HCT116 (cell line): ENCODE results near the gene KLHL17. TPM values are rescaled to one million over a fixed set of nuclear protein-coding genes. Genes with fewer than 3 reads are reported as not detected.

Source experiments
- ATAC-seq: fragments of 200-7000 bp; cut with Tn5 transposase; 2 replicates; pipeline ENCODE4 v1.9.1; 2020; ENCODE audit warnings: mild to moderate bottlenecking, moderate library complexity
- BruUV-seq: library from RNA; stranded (reverse); fragments of 400-500 nt; replicated peaks from 2 replicates; lab custom pipeline; 2021; lab: Mats Ljungman, UMichigan
- CTCF ChIA-PET: fragments of 300-600 bp; sonication (Branson Sonifier 250); formaldehyde crosslinking; loops from one replicate; lab custom pipeline; 2021; ENCODE audit warnings: antibody characterized with exemption; lab: Charles Lee
- POLR2A ChIA-PET: fragments of 300-600, 350-600 bp; sonication (Branson Sonifier 250); formaldehyde crosslinking; loops from one replicate; lab custom pipeline; 2021; ENCODE audit warnings: antibody characterized with exemption; lab: Charles Lee
- RAD21 ChIA-PET, 2 experiments: fragments of 300-600 bp; sonication (Branson Sonifier 250); formaldehyde crosslinking; loops; one replicate each; lab custom pipeline; 2023; ENCODE audit warnings: low total read pairs in 2 of 2; ENCODE audit not compliant: uncharacterized antibody in 2 of 2, unreplicated experiment in 2 of 2, low non-redundant PET in 1 of 2; lab: Charles Lee
- DNase-seq: peaks from one replicate; pipeline ENCODE4 v3.0.0-alpha.2; 2010; ENCODE audit warnings: low read depth, low spot score
- H2AFZ ChIP-seq: fragments of 200-600 bp; shearing (Covaris generic), sonication (generic); 2 replicates; pipeline ENCODE4 v1.6.1; 2017; ENCODE audit warnings: low read depth, mixed run types, mixed read lengths, antibody characterized with exemption, low read length; ENCODE audit not compliant: poor library complexity, severe bottlenecking
- H3K27ac ChIP-seq: 2 replicates; pipeline ENCODE4 v1.5.1; 2012; ENCODE audit warnings: low read depth, low read length
- H3K27me3 ChIP-seq: fragments of 200-600 bp; sonication (generic); 2 replicates; pipeline ENCODE4 v1.6.1; 2016; ENCODE audit warnings: mixed run types, low read length, mixed read lengths; ENCODE audit not compliant: insufficient read depth
- H3K36me3 ChIP-seq, 2 experiments: fragments of 200-500 bp in 1 of 2; fragments of 200-600 bp in 1 of 2; sonication (Bioruptor generic) in 1 of 2; sonication (generic) in 1 of 2; 2 replicates each; pipeline versions ENCODE4 v1.5.1 to v1.6.1; 2014 to 2016; ENCODE audit warnings: low read length in 2 of 2, inconsistent platforms in 1 of 2, mixed read lengths in 1 of 2, mixed run types in 1 of 2; ENCODE audit not compliant: insufficient read depth in 2 of 2, control insufficient read depth in 1 of 2
- H3K4me1 ChIP-seq, 2 experiments: fragments of 200-600 bp in 1 of 2; sonication (generic) in 1 of 2; 2 replicates each; pipeline versions ENCODE4 v1.5.1 to v1.6.1; 2012 to 2017; ENCODE audit warnings: low read length in 2 of 2, inconsistent platforms in 1 of 2, mild to moderate bottlenecking in 1 of 2, mixed read lengths in 1 of 2, mixed run types in 1 of 2, moderate library complexity in 1 of 2; ENCODE audit not compliant: insufficient read depth in 2 of 2, control insufficient read depth in 1 of 2
- H3K4me2 ChIP-seq: fragments of 200-600 bp; sonication (generic); 2 replicates; pipeline ENCODE4 v1.6.1; 2017; ENCODE audit warnings: mixed run types, low read length, mixed read lengths
- H3K4me3 ChIP-seq, 2 experiments: fragments of 200-600 bp in 1 of 2; sonication (generic) in 1 of 2; replicated peaks in 1 of 2; 2 replicates each; pipeline ENCODE4 v1.5.1; 2011 to 2016; ENCODE audit warnings: low read length in 2 of 2, control low read depth in 1 of 2, low read depth in 1 of 2, mild to moderate bottlenecking in 1 of 2, mixed read lengths in 1 of 2, mixed run types in 1 of 2
- H3K79me2 ChIP-seq: fragments of 200-600 bp; sonication (generic); 2 replicates; pipeline ENCODE4 v1.6.1; 2017; ENCODE audit warnings: mild to moderate bottlenecking, mixed run types, low read length, moderate library complexity, mixed read lengths; ENCODE audit not compliant: insufficient read depth
- H3K9ac ChIP-seq: fragments of 200-600 bp; sonication (generic); 2 replicates; pipeline ENCODE4 v1.6.1; 2016; ENCODE audit warnings: low read length, mixed read lengths
- H3K9me2 ChIP-seq: fragments of 200-600 bp; sonication (generic), shearing (Covaris generic); 2 replicates; pipeline ENCODE4 v1.6.1; 2017; ENCODE audit warnings: mixed run types, mild to moderate bottlenecking, moderate library complexity; ENCODE audit not compliant: insufficient read depth
- H3K9me3 ChIP-seq, 2 experiments: fragments of 200-500 bp in 1 of 2; fragments of 200-600 bp in 1 of 2; sonication (Bioruptor generic) in 1 of 2; sonication (generic) in 1 of 2; 2 replicates each; pipeline ENCODE4 v1.6.1; 2014 to 2017; ENCODE audit warnings: low read length in 2 of 2, mixed read lengths in 2 of 2, inconsistent platforms in 1 of 2, low read depth in 1 of 2, mild to moderate bottlenecking in 1 of 2, mixed run types in 1 of 2, moderate library complexity in 1 of 2; ENCODE audit not compliant: control insufficient read depth in 1 of 2, insufficient read depth in 1 of 2
- H4K20me1 ChIP-seq: fragments of 200-600 bp; sonication (generic), shearing (Covaris generic); 2 replicates; pipeline ENCODE4 v1.6.1; 2017; ENCODE audit warnings: mixed run types, mild to moderate bottlenecking, moderate library complexity; ENCODE audit not compliant: insufficient read depth
- CEBPB ChIP-seq: IDR thresholded peaks from 2 replicates; pipeline ENCODE4 v1.6.1; 2012; ENCODE audit warnings: low read depth
- ELF1 ChIP-seq: IDR thresholded peaks from 2 replicates; pipeline ENCODE4 v1.6.1; 2012; ENCODE audit warnings: low read depth, borderline replicate concordance
- EZH2 ChIP-seq: fragments of 200-600 bp; sonication (generic); IDR thresholded peaks from 2 replicates; pipeline ENCODE4 v1.6.1; 2017; ENCODE audit warnings: antibody characterized with exemption, mixed run types
- EZH2phosphoT487 ChIP-seq: fragments of 200-600 bp; IDR thresholded peaks from 2 replicates; pipeline ENCODE4 v1.6.1; 2018; ENCODE audit warnings: antibody characterized with exemption, borderline replicate concordance
- JUND ChIP-seq: IDR thresholded peaks from 2 replicates; pipeline ENCODE4 v1.6.1; 2012
- POLR2A ChIP-seq: IDR thresholded peaks from 2 replicates; pipeline ENCODE4 v1.7.0; 2011; ENCODE audit warnings: borderline replicate concordance; ENCODE audit not compliant: insufficient read depth, insufficient read length; ENCODE audit errors: extremely low read depth
- SP1 ChIP-seq: IDR thresholded peaks from 2 replicates; pipeline ENCODE4 v1.6.1; 2012; ENCODE audit warnings: low read depth
- TCF7L2 ChIP-seq: IDR thresholded peaks from 2 replicates; pipeline ENCODE4 v1.7.0; 2011; ENCODE audit warnings: borderline replicate concordance, inconsistent platforms; ENCODE audit not compliant: insufficient read depth, insufficient read length; ENCODE audit errors: extremely low read depth
- YY1 ChIP-seq: IDR thresholded peaks from 2 replicates; pipeline ENCODE4 v1.6.1; 2011; ENCODE audit warnings: low read length, low read depth, moderate library complexity, mild to moderate bottlenecking; ENCODE audit not compliant: insufficient replicate concordance; ENCODE audit errors: extremely low read depth
- ZNF274 ChIP-seq: fragments of 200-500 bp; sonication (Bioruptor generic); IDR thresholded peaks from 2 replicates; pipeline ENCODE4 v1.6.1; 2014; ENCODE audit warnings: mild to moderate bottlenecking, low read depth, low read length, inconsistent platforms
- intact Hi-C: fragments of 100-400 bp; cut with micrococcal nuclease; formaldehyde crosslinking; loops from 2 replicates; pipeline ENCODE4 v1.10.0; 2022
- total RNA-seq: library from RNA; stranded (reverse); gene quantifications from one replicate; pipeline ENCODE4 v1.2.1, GENCODE V29; 2021; ENCODE audit not compliant: unreplicated experiment
- TF ChIP-seq, protein P1 (sequence below), 3 experiments: fragments of 200-600 bp in 1 of 3; sonication (generic) in 1 of 3; IDR thresholded peaks in 2 of 3; conservative IDR thresholded peaks in 1 of 3; 2 replicates each; pipeline ENCODE4 v1.5.1; 2012 to 2017; ENCODE audit warnings: low read depth in 2 of 3, low read length in 2 of 3, antibody characterized with exemption in 1 of 3, borderline replicate concordance in 1 of 3, control low read depth in 1 of 3, mild to moderate bottlenecking in 1 of 3, mixed read lengths in 1 of 3, mixed run types in 1 of 3, moderate library complexity in 1 of 3; ENCODE audit not compliant: insufficient read depth in 1 of 3
- TF ChIP-seq, protein P2 (sequence below): IDR thresholded peaks from 2 replicates; pipeline ENCODE4 v1.6.1; 2012
- TF ChIP-seq, protein P3 (sequence below): IDR thresholded peaks from 2 replicates; pipeline ENCODE4 v1.6.1; 2012; ENCODE audit warnings: low read depth

Gene KLHL17
- total RNA-seq, 1 experiment from 2014 or later, result 100.0 TPM

DNA sequence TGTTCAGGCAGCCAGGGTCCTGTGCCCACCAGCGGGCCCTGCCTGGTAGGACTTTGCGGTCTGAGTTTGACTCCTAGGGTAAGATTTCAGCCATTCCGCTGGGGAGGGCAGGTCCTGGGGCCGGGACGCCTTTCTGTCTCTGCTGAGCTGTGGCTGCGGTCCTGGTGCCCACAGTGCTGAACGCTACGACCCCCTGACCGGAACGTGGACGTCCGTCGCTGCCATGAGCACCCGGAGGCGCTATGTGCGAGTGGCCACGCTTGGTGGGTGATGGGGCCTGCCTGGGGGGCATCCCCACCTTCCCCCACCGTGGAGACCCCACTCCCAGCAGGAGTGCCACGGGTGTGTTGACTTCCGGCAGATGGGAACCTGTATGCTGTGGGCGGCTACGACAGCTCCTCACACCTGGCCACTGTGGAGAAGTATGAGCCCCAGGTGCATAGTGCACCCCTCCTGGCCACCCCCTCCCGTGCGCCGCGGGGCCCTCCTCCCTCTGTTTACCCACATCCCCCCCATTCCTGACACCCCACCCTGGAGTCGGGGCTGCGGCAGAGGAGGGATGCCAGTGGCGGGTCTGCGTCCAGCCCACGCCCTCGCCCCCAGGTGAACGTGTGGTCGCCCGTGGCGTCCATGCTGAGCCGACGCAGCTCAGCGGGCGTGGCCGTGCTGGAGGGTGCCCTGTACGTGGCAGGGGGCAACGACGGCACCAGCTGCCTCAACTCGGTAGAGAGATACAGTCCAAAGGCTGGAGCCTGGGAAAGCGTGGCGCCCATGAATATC lies 3.6 kb downstream of the KLHL17 start (continued):
- TF ChIP-seq, protein P1, sequence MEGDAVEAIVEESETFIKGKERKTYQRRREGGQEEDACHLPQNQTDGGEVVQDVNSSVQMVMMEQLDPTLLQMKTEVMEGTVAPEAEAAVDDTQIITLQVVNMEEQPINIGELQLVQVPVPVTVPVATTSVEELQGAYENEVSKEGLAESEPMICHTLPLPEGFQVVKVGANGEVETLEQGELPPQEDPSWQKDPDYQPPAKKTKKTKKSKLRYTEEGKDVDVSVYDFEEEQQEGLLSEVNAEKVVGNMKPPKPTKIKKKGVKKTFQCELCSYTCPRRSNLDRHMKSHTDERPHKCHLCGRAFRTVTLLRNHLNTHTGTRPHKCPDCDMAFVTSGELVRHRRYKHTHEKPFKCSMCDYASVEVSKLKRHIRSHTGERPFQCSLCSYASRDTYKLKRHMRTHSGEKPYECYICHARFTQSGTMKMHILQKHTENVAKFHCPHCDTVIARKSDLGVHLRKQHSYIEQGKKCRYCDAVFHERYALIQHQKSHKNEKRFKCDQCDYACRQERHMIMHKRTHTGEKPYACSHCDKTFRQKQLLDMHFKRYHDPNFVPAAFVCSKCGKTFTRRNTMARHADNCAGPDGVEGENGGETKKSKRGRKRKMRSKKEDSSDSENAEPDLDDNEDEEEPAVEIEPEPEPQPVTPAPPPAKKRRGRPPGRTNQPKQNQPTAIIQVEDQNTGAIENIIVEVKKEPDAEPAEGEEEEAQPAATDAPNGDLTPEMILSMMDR (IDR thresholded peaks at IDR 0.05 in 2 of 3, conservative IDR thresholded peaks at IDR 0.05 in 1 of 3; ENCODE audit: borderline replicate concordance in 1 of 3, insufficient read depth in 1 of 3, low read depth in 2 of 3, low read length in 2 of 3), result no peak
- TF ChIP-seq CEBPB, result no peak
- no peak for TF ChIP-seq TCF7L2
- TF ChIP-seq, protein P2, sequence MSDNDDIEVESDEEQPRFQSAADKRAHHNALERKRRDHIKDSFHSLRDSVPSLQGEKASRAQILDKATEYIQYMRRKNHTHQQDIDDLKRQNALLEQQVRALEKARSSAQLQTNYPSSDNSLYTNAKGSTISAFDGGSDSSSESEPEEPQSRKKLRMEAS, result no peak
- no peak for TF ChIP-seq SP1
- no peak for TF ChIP-seq POLR2A

DNA sequence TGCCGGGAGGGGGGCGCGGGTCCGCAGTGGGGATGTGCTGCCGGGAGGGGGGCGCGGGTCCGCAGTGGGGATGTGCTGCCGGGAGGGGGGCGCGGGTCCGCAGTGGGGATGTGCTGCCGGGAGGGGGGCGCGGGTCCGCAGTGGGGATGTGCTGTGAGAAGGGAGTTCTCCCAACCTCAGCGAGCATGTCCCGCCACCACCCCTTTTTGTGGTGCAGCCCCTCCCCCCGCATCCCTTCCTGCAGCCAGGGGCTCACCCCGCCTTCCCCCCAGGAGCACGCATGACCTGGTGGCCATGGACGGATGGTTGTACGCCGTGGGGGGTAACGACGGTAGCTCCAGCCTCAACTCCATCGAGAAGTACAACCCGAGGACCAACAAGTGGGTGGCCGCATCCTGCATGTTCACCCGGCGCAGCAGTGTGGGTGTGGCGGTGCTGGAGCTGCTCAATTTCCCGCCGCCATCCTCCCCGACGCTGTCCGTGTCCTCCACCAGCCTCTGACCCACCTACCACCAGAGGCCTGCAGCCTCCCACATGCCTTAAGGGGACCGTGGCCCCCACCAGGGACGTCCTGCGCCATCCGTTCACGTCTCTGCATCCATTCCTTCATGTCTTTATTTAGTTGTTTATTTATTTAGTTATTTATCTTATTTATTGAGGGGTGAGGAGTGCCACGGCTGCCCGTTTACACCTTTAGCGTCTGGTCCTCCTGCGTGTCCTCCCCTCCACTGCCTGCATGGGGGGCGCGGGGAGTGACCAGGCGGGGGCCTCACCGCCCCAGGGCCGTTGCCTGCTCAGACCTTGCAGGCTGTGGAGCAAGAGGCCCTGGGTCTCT lies 4.5 kb downstream of the KLHL17 start:
- H3K4me1 ChIP-seq, result peaks cover 21 to 41% of the 10 kb centered on the region in 2 experiments
- no peaks in the 10 kb centered on the region for H3K27me3 ChIP-seq
- H3K9ac ChIP-seq, result peak overlapping the region; percentile 94
- peak overlapping the region in 1 of 2 experiments; percentile 74; a peak in 1 of 4 replicates for H3K4me3 ChIP-seq
- ChIA-PET POLR2A (no interaction called here), CTCF (no interaction called here), RAD21 (no interaction called here)
- DNase-seq (no peak), ATAC-seq (no peak)
- H3K79me2 ChIP-seq, result peaks cover 24% of the 10 kb centered on the region; the same call in 1 of the 2 replicates
- intact Hi-C loops, result loop anchor here (5.0 kb wide), 1 partner anchor 63 kb away; no protein-coding TSS in a partner anchor
- no peak overlapping the region for H2AFZ ChIP-seq
- H3K4me2 ChIP-seq, result peak overlapping the region; percentile 93
- no TSS peak for BruUV-seq
- H3K9me3 ChIP-seq, result no peaks in the 10 kb centered on the region; a peak in 1 of 4 replicates
- no peaks in the 10 kb centered on the region for H3K9me2 ChIP-seq
- H3K36me3 ChIP-seq, result peaks cover 11 to 19% of the 10 kb centered on the region in 2 experiments; a peak in 3 of 4 replicates
- H3K27ac ChIP-seq, result peak overlapping the region; percentile 100
- no peaks in the 10 kb centered on the region for H4K20me1 ChIP-seq
- TF ChIP-seq TCF7L2 (no peak), YY1 (no peak), EZH2phosphoT487 (no peak), JUND (no peak), ZNF274 (no peak), ELF1 (no peak), EZH2 (no peak)
- TF ChIP-seq, protein P3, sequence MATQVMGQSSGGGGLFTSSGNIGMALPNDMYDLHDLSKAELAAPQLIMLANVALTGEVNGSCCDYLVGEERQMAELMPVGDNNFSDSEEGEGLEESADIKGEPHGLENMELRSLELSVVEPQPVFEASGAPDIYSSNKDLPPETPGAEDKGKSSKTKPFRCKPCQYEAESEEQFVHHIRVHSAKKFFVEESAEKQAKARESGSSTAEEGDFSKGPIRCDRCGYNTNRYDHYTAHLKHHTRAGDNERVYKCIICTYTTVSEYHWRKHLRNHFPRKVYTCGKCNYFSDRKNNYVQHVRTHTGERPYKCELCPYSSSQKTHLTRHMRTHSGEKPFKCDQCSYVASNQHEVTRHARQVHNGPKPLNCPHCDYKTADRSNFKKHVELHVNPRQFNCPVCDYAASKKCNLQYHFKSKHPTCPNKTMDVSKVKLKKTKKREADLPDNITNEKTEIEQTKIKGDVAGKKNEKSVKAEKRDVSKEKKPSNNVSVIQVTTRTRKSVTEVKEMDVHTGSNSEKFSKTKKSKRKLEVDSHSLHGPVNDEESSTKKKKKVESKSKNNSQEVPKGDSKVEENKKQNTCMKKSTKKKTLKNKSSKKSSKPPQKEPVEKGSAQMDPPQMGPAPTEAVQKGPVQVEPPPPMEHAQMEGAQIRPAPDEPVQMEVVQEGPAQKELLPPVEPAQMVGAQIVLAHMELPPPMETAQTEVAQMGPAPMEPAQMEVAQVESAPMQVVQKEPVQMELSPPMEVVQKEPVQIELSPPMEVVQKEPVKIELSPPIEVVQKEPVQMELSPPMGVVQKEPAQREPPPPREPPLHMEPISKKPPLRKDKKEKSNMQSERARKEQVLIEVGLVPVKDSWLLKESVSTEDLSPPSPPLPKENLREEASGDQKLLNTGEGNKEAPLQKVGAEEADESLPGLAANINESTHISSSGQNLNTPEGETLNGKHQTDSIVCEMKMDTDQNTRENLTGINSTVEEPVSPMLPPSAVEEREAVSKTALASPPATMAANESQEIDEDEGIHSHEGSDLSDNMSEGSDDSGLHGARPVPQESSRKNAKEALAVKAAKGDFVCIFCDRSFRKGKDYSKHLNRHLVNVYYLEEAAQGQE, result no peak
- TF ChIP-seq, protein P1 (IDR thresholded peaks at IDR 0.05 in 2 of 3, conservative IDR thresholded peaks at IDR 0.05 in 1 of 3; ENCODE audit: borderline replicate concordance in 1 of 3, insufficient read depth in 1 of 3, low read depth in 2 of 3, low read length in 2 of 3), result no peak
